ENCODE measurements around the gene TEX22. TPM values are rescaled to one million over a fixed set of nuclear protein-coding genes. Genes with fewer than 3 reads are reported as not detected.

TEX22 gene
- total RNA-seq, 4 donors from 2014 or later, result not detected

DNA sequence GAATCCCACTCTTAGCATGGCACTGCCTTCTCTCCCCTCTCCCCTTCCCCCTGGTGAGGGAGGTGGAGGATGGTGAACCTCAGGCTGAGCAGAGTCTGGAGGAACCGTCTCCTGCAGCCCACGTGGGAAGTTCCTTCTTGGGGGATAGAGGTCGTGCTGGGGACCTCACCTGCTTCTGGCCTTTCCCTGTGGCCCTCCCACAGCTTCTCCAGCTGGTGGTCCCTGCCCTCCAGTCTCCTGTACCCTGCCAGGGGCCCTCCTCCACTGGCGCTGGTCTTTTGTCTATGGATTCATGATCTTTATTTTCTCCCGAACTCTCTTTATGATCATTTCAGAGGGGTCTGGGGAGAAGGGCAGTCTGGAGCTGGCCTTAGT is 12.3 kb downstream of the TEX22 start:
- Histone ChIP-seq H3K36me3 (no peaks in the 10 kb centered on the region), H3K9me3 (no peaks in the 10 kb centered on the region), H3K4me1 (peaks cover 13 to 18% of the 10 kb centered on the region in 2 donors), H3K27me3 (peaks cover 0 to 4% (median 0%) of the 10 kb centered on the region in 3 donors), H3K27ac (no peak overlapping the region), H3K4me3 (peak overlapping the region in 3 of 4 donors; percentile 40 to 57 (median 50))
- ATAC-seq, result no peak
- no peak for DNase-seq
- in situ Hi-C loops (cut with MboI; ENCODE audit: low sequenced_read_pairs in 4 of 4), result no loop called here
- intact Hi-C loops (cut with DNase I; ENCODE audit: low total_unique reads), result loop anchor here (10.0 kb wide), 1 partner anchor 106 kb away; the partner anchor contains the start of gene BRF1
- no peak for TF ChIP-seq POLR2A (IDR thresholded peaks at IDR 0.05)
- no peak for TF ChIP-seq CTCF (IDR thresholded peaks at IDR 0.05 in 4 of 5, conservative IDR thresholded peaks at IDR 0.05 in 1 of 5)

GRCh38 chr14:105411017-105411941 is 12.9 kb downstream of the TEX22 start:
- Histone ChIP-seq H3K27ac (no peak overlapping the region), H3K4me1 (peaks cover 14 to 20% of the 10 kb centered on the region in 2 donors), H3K9me3 (no peaks in the 10 kb centered on the region), H3K36me3 (no peaks in the 10 kb centered on the region), H3K4me3 (peak overlapping the region; percentile 36 to 57 (median 45)), H3K27me3 (peaks cover 0 to 4% (median 0%) of the 10 kb centered on the region in 3 donors)
- ATAC-seq, result peak; percentile 29 to 45
- TF ChIP-seq POLR2A (IDR thresholded peaks at IDR 0.05), result no peak
- no peak for TF ChIP-seq CTCF (IDR thresholded peaks at IDR 0.05 in 4 of 5, conservative IDR thresholded peaks at IDR 0.05 in 1 of 5)
- in situ Hi-C loops (cut with MboI; ENCODE audit: low sequenced_read_pairs in 4 of 4) (no loop called here), intact Hi-C loops (cut with DNase I; ENCODE audit: low total_unique reads) (loop anchor here (10.0 kb wide), 1 partner anchor 106 kb away; the partner anchor contains the start of gene BRF1)
- no peak for DNase-seq

GRCh38 chr14:105411985-105412770 is 13.8 kb downstream of the TEX22 start:
- ATAC-seq, result no peak
- Histone ChIP-seq H3K27me3 (peaks cover 0 to 4% (median 0%) of the 10 kb centered on the region in 3 donors), H3K27ac (no peak overlapping the region), H3K36me3 (no peaks in the 10 kb centered on the region), H3K4me3 (peak overlapping the region in 2 of 4 donors; percentile 36 to 40), H3K4me1 (peaks cover 14 to 23% of the 10 kb centered on the region in 2 donors), H3K9me3 (no peaks in the 10 kb centered on the region)
- in situ Hi-C loops (cut with MboI; ENCODE audit: low sequenced_read_pairs in 4 of 4) (no loop called here), intact Hi-C loops (cut with DNase I; ENCODE audit: low total_unique reads) (loop anchor here (10.0 kb wide), 1 partner anchor 107 kb away; the partner anchor contains the start of gene BRF1)
- DNase-seq, result no peak
- TF ChIP-seq CTCF (IDR thresholded peaks at IDR 0.05 in 4 of 5, conservative IDR thresholded peaks at IDR 0.05 in 1 of 5), result no peak
- TF ChIP-seq POLR2A (IDR thresholded peaks at IDR 0.05), result no peak

DNA sequence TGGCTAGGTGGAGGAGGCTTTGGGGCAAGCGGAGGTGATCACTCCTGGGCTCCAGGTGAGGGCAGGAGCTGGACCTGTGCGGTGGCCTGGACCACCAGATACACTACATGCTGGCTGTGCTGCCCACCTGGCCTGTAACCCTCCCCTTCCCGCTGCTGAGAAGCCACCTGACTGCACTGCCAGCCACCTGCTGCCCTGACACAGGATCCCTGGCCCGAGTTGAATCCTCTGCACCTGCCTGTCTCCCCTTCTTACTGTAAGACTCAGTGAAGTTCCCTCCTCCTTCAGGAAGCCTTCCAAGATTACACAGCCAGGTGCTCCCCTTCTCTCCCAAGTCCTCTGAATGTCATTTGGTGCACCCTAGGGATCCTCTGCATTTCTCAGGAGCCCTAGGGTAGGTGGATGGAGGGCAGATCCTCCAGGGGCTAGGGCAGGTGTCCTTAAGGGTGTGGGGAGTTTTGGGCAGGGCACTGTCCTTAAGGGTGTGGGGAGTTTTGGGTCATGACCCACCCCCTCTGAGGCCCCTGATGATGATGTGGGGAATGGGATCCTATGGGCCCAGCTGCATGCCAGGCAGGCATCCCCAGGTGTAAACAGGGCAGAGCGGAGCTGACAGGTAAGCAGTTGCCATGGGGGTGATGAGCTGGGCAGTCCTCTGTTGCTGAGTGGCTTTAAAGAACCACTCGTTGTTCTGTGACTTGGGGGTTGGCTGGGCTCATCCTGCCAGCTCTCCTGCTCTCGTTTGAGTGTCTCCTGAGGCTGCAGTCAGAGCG is 14.6 kb downstream of the TEX22 start:
- in situ Hi-C loops (cut with MboI; ENCODE audit: low sequenced_read_pairs in 4 of 4), result no loop called here
- intact Hi-C loops (cut with DNase I; ENCODE audit: low total_unique reads), result loop anchor here (10.0 kb wide), 1 partner anchor 108 kb away; the partner anchor contains the start of gene BRF1
- H3K36me3 ChIP-seq, result no peaks in the 10 kb centered on the region
- H3K4me1 ChIP-seq, result peaks cover 14 to 23% of the 10 kb centered on the region in 2 donors
- ATAC-seq (no peak), DNase-seq (no peak)
- H3K4me3 ChIP-seq, result no peak overlapping the region
- TF ChIP-seq POLR2A (IDR thresholded peaks at IDR 0.05) (no peak), CTCF (IDR thresholded peaks at IDR 0.05 in 4 of 5, conservative IDR thresholded peaks at IDR 0.05 in 1 of 5) (no peak)
- H3K27ac ChIP-seq, result no peak overlapping the region
- H3K9me3 ChIP-seq, result no peaks in the 10 kb centered on the region
- H3K27me3 ChIP-seq, result peaks cover 0 to 4% (median 0%) of the 10 kb centered on the region in 3 donors

Measured in gastrocnemius medialis (tissue), 4 donors.